Measurements from ENCODE around the gene KCNJ10. TPM values are rescaled to one million over a fixed set of nuclear protein-coding genes. Genes with fewer than 3 reads are reported as not detected.

KCNJ10 gene
- total RNA-seq, 2 donors from 2014 or later = not detected

GRCh38 chr1:160011781-160012180 lies 58.2 kb downstream of the KCNJ10 start:
- no peak for ATAC-seq (ENCODE audit: insufficient number of reproducible peaks, low FRiP score, low read depth)

DNA sequence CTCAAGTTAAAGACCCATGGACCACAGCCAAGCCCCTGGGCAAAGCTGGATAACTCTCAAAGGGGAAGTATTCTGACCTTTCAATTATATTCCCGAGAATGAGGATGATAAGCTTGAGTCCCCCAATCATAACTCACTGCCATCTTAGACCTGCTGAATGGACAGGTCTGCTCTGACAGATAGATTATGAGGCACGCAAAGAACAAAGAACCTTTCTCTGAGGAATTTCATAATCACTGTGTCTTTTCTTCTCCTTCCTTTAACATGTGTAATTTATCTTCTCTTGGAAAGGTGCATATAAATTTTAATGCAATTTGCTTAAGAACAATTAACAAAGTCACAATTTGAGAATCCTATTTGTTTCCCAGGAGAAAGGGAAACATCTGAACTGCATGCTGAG lies 60.2 kb downstream of the KCNJ10 start:
- no peaks in the 10 kb centered on the region for H3K9me3 ChIP-seq
- H3K27me3 ChIP-seq (replicated peaks; ENCODE audit: insufficient read depth) = no peaks in the 10 kb centered on the region
- no peak for DNase-seq (ENCODE audit: low spot score)
- no peak for ATAC-seq (ENCODE audit: insufficient number of reproducible peaks, low FRiP score, low read depth)
- TF ChIP-seq CTCF (IDR thresholded peaks at IDR 0.05) = no peak
- H3K4me3 ChIP-seq = no peak overlapping the region
- H3K4me1 ChIP-seq (ENCODE audit: control insufficient read depth in 1 of 2, low read depth in 2 of 2) = no peaks in the 10 kb centered on the region
- no peak overlapping the region for H3K27ac ChIP-seq
- no peaks in the 10 kb centered on the region for H3K36me3 ChIP-seq

More at GRCh38 chr1:160011781-160012180, 58.2 kb downstream of the KCNJ10 start:
- no peak overlapping the region for H3K27ac ChIP-seq
- H3K9me3 ChIP-seq = no peaks in the 10 kb centered on the region
- H3K4me1 ChIP-seq (ENCODE audit: control insufficient read depth in 1 of 2, low read depth in 2 of 2) = no peaks in the 10 kb centered on the region
- H3K4me3 ChIP-seq = no peak overlapping the region
- no peak for TF ChIP-seq CTCF (IDR thresholded peaks at IDR 0.05)
- H3K36me3 ChIP-seq = no peaks in the 10 kb centered on the region
- H3K27me3 ChIP-seq (replicated peaks; ENCODE audit: insufficient read depth) = no peaks in the 10 kb centered on the region
- DNase-seq (ENCODE audit: low spot score) = no peak

DNA sequence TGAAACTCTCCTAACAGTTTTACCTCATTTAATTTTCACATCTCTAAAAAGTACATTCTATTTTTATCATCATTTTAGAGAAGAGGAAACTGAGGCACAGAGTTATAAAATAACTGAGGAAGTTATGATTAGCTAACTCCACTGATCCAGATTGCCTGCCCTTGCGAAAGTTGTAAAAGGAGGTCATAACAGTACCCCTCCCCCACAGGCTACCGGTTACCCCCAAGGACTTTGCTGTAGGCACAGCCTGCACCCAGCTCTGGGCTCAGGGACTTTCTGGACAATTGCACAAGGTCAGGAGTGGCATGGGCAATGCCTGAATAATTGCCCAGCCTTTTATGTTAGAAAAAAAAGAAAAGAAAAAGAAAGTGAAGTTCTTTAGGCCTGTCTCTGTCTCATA lies 60.9 kb downstream of the KCNJ10 start:
- DNase-seq (ENCODE audit: low spot score) (no peak), ATAC-seq (ENCODE audit: insufficient number of reproducible peaks, low FRiP score, low read depth) (no peak)
- Histone ChIP-seq H3K4me3 (no peak overlapping the region), H3K9me3 (no peaks in the 10 kb centered on the region), H3K4me1 (ENCODE audit: control insufficient read depth in 1 of 2, low read depth in 2 of 2) (no peaks in the 10 kb centered on the region), H3K27me3 (replicated peaks; ENCODE audit: insufficient read depth) (no peaks in the 10 kb centered on the region), H3K27ac (no peak overlapping the region), H3K36me3 (no peaks in the 10 kb centered on the region)
- no peak for TF ChIP-seq CTCF (IDR thresholded peaks at IDR 0.05)

DNA sequence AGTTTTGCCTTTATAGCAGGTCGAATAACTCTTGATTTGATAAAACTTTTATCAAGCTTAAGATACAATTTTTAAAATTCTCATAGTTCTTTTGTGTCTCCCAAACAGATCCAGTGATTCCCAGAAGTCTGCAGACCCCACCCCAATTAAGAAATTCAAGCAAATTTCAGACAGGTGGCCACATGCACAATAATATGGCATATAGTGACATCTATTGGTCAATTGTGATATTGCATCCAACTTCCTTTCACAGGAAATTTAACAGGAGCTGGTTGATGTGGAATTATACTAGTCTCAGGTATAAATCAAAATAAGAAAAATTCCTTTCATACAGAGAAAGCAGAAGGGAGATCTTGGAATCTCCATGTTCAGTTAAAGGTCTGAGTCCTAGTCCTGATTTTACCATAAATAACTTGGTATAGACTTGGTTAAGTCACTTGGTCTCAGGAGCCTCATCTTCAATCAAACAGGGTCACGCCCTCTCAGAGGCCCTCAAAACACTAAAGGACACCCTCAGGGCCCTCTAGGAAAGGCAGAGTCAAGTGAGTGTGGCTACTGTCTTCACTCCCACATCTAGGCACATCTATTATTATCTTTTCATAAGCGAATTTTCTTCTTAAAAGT lies 62.3 kb downstream of the KCNJ10 start:
- Histone ChIP-seq H3K27ac (no peak overlapping the region), H3K9me3 (no peaks in the 10 kb centered on the region), H3K27me3 (replicated peaks; ENCODE audit: insufficient read depth) (no peaks in the 10 kb centered on the region), H3K36me3 (no peaks in the 10 kb centered on the region), H3K4me3 (no peak overlapping the region), H3K4me1 (ENCODE audit: control insufficient read depth in 1 of 2, low read depth in 2 of 2) (no peaks in the 10 kb centered on the region)
- peak; percentile 74 for TF ChIP-seq CTCF (IDR thresholded peaks at IDR 0.05)
- no peak for ATAC-seq (ENCODE audit: insufficient number of reproducible peaks, low FRiP score, low read depth)
- no peak for DNase-seq (ENCODE audit: low spot score)

GRCh38 chr1:160006312-160006940 lies 63.5 kb downstream of the KCNJ10 start:
- ATAC-seq (ENCODE audit: insufficient number of reproducible peaks, low FRiP score, low read depth) (no peak), DNase-seq (ENCODE audit: low spot score) (no peak)
- no peak overlapping the region for H3K27ac ChIP-seq
- H3K4me1 ChIP-seq (ENCODE audit: control insufficient read depth in 1 of 2, low read depth in 2 of 2) = no peaks in the 10 kb centered on the region
- peak; percentile 56 for TF ChIP-seq CTCF (IDR thresholded peaks at IDR 0.05)
- H3K36me3 ChIP-seq = no peaks in the 10 kb centered on the region
- no peak overlapping the region for H3K4me3 ChIP-seq
- no peaks in the 10 kb centered on the region for H3K27me3 ChIP-seq (replicated peaks; ENCODE audit: insufficient read depth)
- no peaks in the 10 kb centered on the region for H3K9me3 ChIP-seq

Data from thoracic aorta (tissue), 2 donors.